H1 (cell line): ENCODE data around the gene MYBPC2. TPM values are rescaled to one million over a fixed set of nuclear protein-coding genes. Genes with fewer than 3 reads are reported as not detected.

Experiments
- CTCF ChIA-PET: fragments of 300-600 bp; sonication (Branson Sonifier 250); formaldehyde crosslinking; loops from one replicate; lab custom pipeline; 2021; ENCODE audit not compliant: partially characterized antibody; lab: Charles Lee
- POLR2A ChIA-PET: fragments of 300-600 bp; sonication (Branson Sonifier 250); formaldehyde crosslinking; loops from one replicate; lab custom pipeline; 2021; ENCODE audit warnings: inconsistent platforms; ENCODE audit not compliant: partially characterized antibody; lab: Charles Lee
- DNase-seq, 2 experiments: peaks; one replicate each; pipeline versions ENCODE4 v3.0.0 to v3.0.0-alpha.2; 2010 to 2022; ENCODE audit warnings: low spot score in 2 of 2, low read depth in 1 of 2, mixed read lengths in 1 of 2
- FAIRE-seq: peaks from 2 replicates; lab custom pipeline; 2011; peaks lifted over from hg19 to GRCh38; lab: Jason Lieb, UNC
- H2AFZ ChIP-seq: 2 replicates; pipeline ENCODE4 v1.8.1; 2012; ENCODE audit warnings: low read length, inconsistent platforms
- H2AK5ac ChIP-seq: 2 replicates; pipeline ENCODE4 v1.6.1; 2013; ENCODE audit warnings: low read depth, low read length
- H2BK120ac ChIP-seq: replicated peaks from 2 replicates; pipeline ENCODE3; 2013; ENCODE audit warnings: low read depth, low read length, inconsistent platforms
- H2BK12ac ChIP-seq: 2 replicates; pipeline ENCODE4 v1.6.1; 2013; ENCODE audit warnings: low read depth, low read length
- H2BK15ac ChIP-seq: 2 replicates; pipeline ENCODE4 v1.6.1; 2013; ENCODE audit warnings: low read length
- H2BK20ac ChIP-seq: 2 replicates; pipeline ENCODE4 v1.6.1; 2013; ENCODE audit warnings: low read length
- H2BK5ac ChIP-seq: 2 replicates; pipeline ENCODE4 v1.6.1; 2013; ENCODE audit warnings: low read depth, low read length
- H3K14ac ChIP-seq: 2 replicates; pipeline ENCODE4 v1.6.1; 2013; ENCODE audit warnings: inconsistent platforms; ENCODE audit not compliant: insufficient read length
- H3K18ac ChIP-seq: 2 replicates; pipeline ENCODE4 v1.6.1; 2013; ENCODE audit warnings: low read length; ENCODE audit errors: extremely low read depth
- H3K23ac ChIP-seq: 2 replicates; pipeline ENCODE4 v1.6.1; 2013; ENCODE audit warnings: inconsistent platforms; ENCODE audit not compliant: insufficient read length
- H3K23me2 ChIP-seq: 2 replicates; pipeline ENCODE4 v1.6.1; 2013; ENCODE audit warnings: low read depth, low read length
- H3K27ac ChIP-seq: 2 replicates; pipeline ENCODE4 v1.6.1; 2011; ENCODE audit warnings: low read depth, low read length, inconsistent platforms
- H3K27me3 ChIP-seq, 4 experiments: replicated peaks in 1 of 4; 1 replicate in 1 of 4; 2 replicates in 3 of 4; pipeline versions ENCODE4 v1.6.1 to v1.8.1; 2011 to 2013; ENCODE audit warnings: low read length in 3 of 4, mild to moderate bottlenecking in 3 of 4, inconsistent platforms in 2 of 4, mixed read lengths in 2 of 4, moderate library complexity in 1 of 4; ENCODE audit not compliant: control insufficient read depth in 3 of 4, insufficient read depth in 3 of 4; ENCODE audit errors: extremely low read depth in 1 of 4
- H3K36me3 ChIP-seq, 4 experiments: 2 replicates each; pipeline versions ENCODE4 v1.6.1 to v1.8.1; 2011 to 2013; ENCODE audit warnings: mild to moderate bottlenecking in 4 of 4, low read length in 3 of 4, moderate library complexity in 2 of 4, control low read depth in 1 of 4, inconsistent platforms in 1 of 4; ENCODE audit not compliant: insufficient read depth in 4 of 4, control insufficient read depth in 2 of 4
- H3K4ac ChIP-seq: replicated peaks from 2 replicates; pipeline ENCODE3; 2013; ENCODE audit warnings: low read length, low read depth, mixed read lengths, inconsistent platforms; ENCODE audit not compliant: insufficient read length
- H3K4me1 ChIP-seq, 4 experiments: replicated peaks in 1 of 4; 1 replicate in 1 of 4; 2 replicates in 3 of 4; pipeline versions ENCODE4 v1.6.1 to v1.8.1; 2011 to 2013; ENCODE audit warnings: low read length in 3 of 4, inconsistent platforms in 2 of 4, mixed read lengths in 1 of 4; ENCODE audit not compliant: insufficient read depth in 4 of 4, control insufficient read depth in 3 of 4
- H3K4me2 ChIP-seq, 2 experiments: 2 replicates each; pipeline versions ENCODE4 v1.6.1 to v1.8.1; 2011 to 2013; ENCODE audit warnings: low read depth in 2 of 2, low read length in 2 of 2, control low read depth in 1 of 2, inconsistent platforms in 1 of 2, mild to moderate bottlenecking in 1 of 2; ENCODE audit not compliant: insufficient read depth in 1 of 2
- H3K4me3 ChIP-seq, 4 experiments: fragments of 200-600, 300-600 bp in 1 of 4; sonication (generic), shearing (Covaris generic), sonication (Bioruptor Twin) in 1 of 4; 2 replicates each; pipeline versions ENCODE4 v1.5.1 to v1.8.1; 2011 to 2016; ENCODE audit warnings: low read length in 4 of 4, low read depth in 3 of 4, control low read depth in 2 of 4, inconsistent platforms in 2 of 4, mild to moderate bottlenecking in 2 of 4, mixed read lengths in 1 of 4, moderate library complexity in 1 of 4; ENCODE audit not compliant: insufficient read depth in 2 of 4; ENCODE audit errors: extremely low read depth in 1 of 4
- H3K56ac ChIP-seq: replicated peaks from 2 replicates; pipeline ENCODE3; 2013; ENCODE audit warnings: low read depth, mild to moderate bottlenecking, mixed read lengths, low read length, inconsistent platforms; ENCODE audit not compliant: insufficient read length
- H3K79me1 ChIP-seq: 2 replicates; pipeline ENCODE4 v1.6.1; 2013; ENCODE audit warnings: low read depth, low read length, control low read depth
- H3K79me2 ChIP-seq, 2 experiments: 2 replicates each; pipeline versions ENCODE4 v1.6.1 to v1.8.1; 2012 to 2013; ENCODE audit warnings: low read length in 2 of 2, mild to moderate bottlenecking in 2 of 2, inconsistent platforms in 1 of 2; ENCODE audit not compliant: insufficient read depth in 2 of 2, control insufficient read depth in 1 of 2
- H3K9ac ChIP-seq, 4 experiments: replicated peaks in 1 of 4; 1 replicate in 1 of 4; 2 replicates in 3 of 4; pipeline versions ENCODE4 v1.6.1 to v1.8.1; 2011 to 2013; ENCODE audit warnings: low read depth in 3 of 4, low read length in 3 of 4, control low read depth in 2 of 4, mild to moderate bottlenecking in 2 of 4, moderate library complexity in 2 of 4, inconsistent platforms in 1 of 4; ENCODE audit errors: extremely low read depth in 1 of 4
- H3K9me3 ChIP-seq, 2 experiments: 2 replicates each; pipeline versions ENCODE4 v1.6.1 to v1.8.1; 2012 to 2013; ENCODE audit warnings: mild to moderate bottlenecking in 2 of 2, moderate library complexity in 2 of 2, control low read depth in 1 of 2, inconsistent platforms in 1 of 2, low read depth in 1 of 2, low read length in 1 of 2, mixed read lengths in 1 of 2; ENCODE audit not compliant: insufficient read depth in 2 of 2
- H4K20me1 ChIP-seq, 2 experiments: replicated peaks in 1 of 2; 2 replicates each; pipeline versions ENCODE3 to v1.8.1; 2011 to 2013; ENCODE audit warnings: inconsistent platforms in 2 of 2, low read length in 2 of 2, mild to moderate bottlenecking in 1 of 2; ENCODE audit not compliant: insufficient read depth in 2 of 2, control insufficient read depth in 1 of 2
- H4K5ac ChIP-seq: 2 replicates; pipeline ENCODE4 v1.6.1; 2013; ENCODE audit warnings: low read length, low read depth, mixed read lengths, inconsistent platforms; ENCODE audit not compliant: insufficient read length
- H4K8ac ChIP-seq: 2 replicates; pipeline ENCODE4 v1.8.0; 2013; ENCODE audit warnings: mild to moderate bottlenecking, moderate library complexity, low read length, inconsistent platforms; ENCODE audit not compliant: insufficient read depth; ENCODE audit errors: extremely low read depth
- H4K91ac ChIP-seq: replicated peaks from 2 replicates; pipeline ENCODE3; 2013; ENCODE audit warnings: low read length, mixed read lengths, inconsistent platforms; ENCODE audit not compliant: insufficient read length
- EGR1 ChIP-seq: IDR thresholded peaks from 2 replicates; pipeline ENCODE4 v1.6.1; 2011; ENCODE audit warnings: low read depth, low read length, borderline replicate concordance
- HDAC2 ChIP-seq, 2 experiments: fragments of 300-600 bp in 1 of 2; sonication (generic) in 1 of 2; IDR thresholded peaks; 2 replicates each; pipeline ENCODE4 v1.6.1; 2011 to 2012; ENCODE audit warnings: low read depth in 2 of 2, low read length in 2 of 2, mild to moderate bottlenecking in 2 of 2, moderate library complexity in 2 of 2, borderline replicate concordance in 1 of 2, inconsistent platforms in 1 of 2
- MAFK ChIP-seq: IDR thresholded peaks from 2 replicates; pipeline ENCODE4 v1.6.1; 2012; ENCODE audit warnings: low read depth, mild to moderate bottlenecking, improper control_type of control experiment, low read length
- WGBS, 2 experiments: shearing (Covaris generic) in 1 of 2; methylation state at CpG; one replicate each; pipeline versions ENCODE4 v1.1.6 to v1.1.7; 2013 to 2015; ENCODE audit warnings: low lambda C conversion rate in 2 of 2, mixed read lengths in 2 of 2, inconsistent platforms in 1 of 2, low coverage in 1 of 2, missing lambda C conversion rate in 1 of 2; ENCODE audit not compliant: insufficient replicate concordance in 2 of 2, insufficient coverage in 1 of 2, insufficient read length in 1 of 2; ENCODE audit errors: extremely low coverage in 1 of 2, missing lambda C conversion rate in 1 of 2; 5-methylcytosine and 5-hydroxymethylcytosine counted together
- polyA plus RNA-seq, 7 experiments: library from polyadenylated mRNA; depleted of rRNA in 3 of 7; stranded (reverse) in 5 of 7; unstranded in 2 of 7; fragments of >200 nt in 5 of 7; fragments of 200-250 nt in 2 of 7; gene quantifications; 1 replicate in 5 of 7; 2 replicates in 1 of 7; 4 replicates in 1 of 7; pipeline versions ENCODE4 v1.2.1 to v1.2.3, GENCODE V29; 2011 to 2013; ENCODE audit warnings: missing spikeins in 2 of 7, mixed read lengths in 2 of 7
- total RNA-seq: library from RNA; stranded (reverse); fragmentation: NEBNext Ultra II Directional; extraction: Animal tissue kit (Norgen Biotek cat#: 25700); gene quantifications from 2 replicates; pipeline ENCODE4 v1.2.1, GENCODE V29; 2021

MYBPC2 gene
- total and polyA plus RNA-seq, 2 of the 8 experiments (the other 6 are each of a cell fraction or from before 2014, with no cell fraction given): 1.8 to 3.1 TPM

DNA sequence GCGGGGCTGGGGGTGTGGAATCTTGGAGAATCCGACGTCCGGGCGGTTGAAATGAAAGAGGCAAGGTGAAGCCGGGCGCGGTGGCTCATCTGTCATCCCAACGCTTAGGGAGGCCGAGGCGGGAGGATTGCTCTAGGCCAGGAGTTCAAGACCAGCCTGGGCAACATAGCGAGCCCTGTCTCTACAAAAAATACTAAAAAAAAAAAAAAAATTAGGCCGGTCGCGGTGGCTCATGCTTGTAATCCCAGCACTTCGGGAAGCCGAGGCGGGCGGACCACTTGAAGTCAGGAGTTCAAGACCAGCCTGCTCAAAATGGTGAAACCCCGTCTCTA lies 44.2 kb downstream of the MYBPC2 start:
- no peak overlapping the region for H2AK5ac ChIP-seq
- peak overlapping the region in 3 of 4 experiments; percentile 79 to 89 (median 84); a peak in 3 of 7 replicates for H3K9ac ChIP-seq
- H3K9me3 ChIP-seq: peaks cover 3 to 6% of the 10 kb centered on the region in 2 experiments; a peak in 3 of 4 replicates
- H4K20me1 ChIP-seq: peaks cover 6 to 8% of the 10 kb centered on the region in 2 experiments
- no peaks in the 10 kb centered on the region for H3K4me1 ChIP-seq
- H2BK120ac ChIP-seq: no peak overlapping the region
- H2BK15ac ChIP-seq: no peak overlapping the region
- H3K79me1 ChIP-seq: peaks cover 10% of the 10 kb centered on the region
- no peak overlapping the region for H2AFZ ChIP-seq
- no peak overlapping the region for H2BK12ac ChIP-seq
- no peak for DNase-seq
- WGBS, 2 experiments: 28% methylated on average over 20 of the region's 20 CpGs; no CpG with 5 or more reads in 1 of the 2 experiments
- no peak overlapping the region for H3K4ac ChIP-seq
- no peak for FAIRE-seq
- TF ChIP-seq EGR1 (peak; percentile 21; the same call in 1 of the 2 replicates), HDAC2 (IDR thresholded peaks at IDR 0.05; ENCODE audit: borderline replicate concordance in 1 of 2, low read depth in 2 of 2, low read length in 2 of 2) (peak in 1 of 2 experiments; percentile 90; a peak in 1 of 4 replicates), MAFK (no peak)
- H3K23ac ChIP-seq: no peak overlapping the region
- no peak overlapping the region for H4K91ac ChIP-seq
- H3K4me2 ChIP-seq: peak overlapping the region; percentile 59 to 69
- H3K56ac ChIP-seq: no peak overlapping the region
- H3K18ac ChIP-seq: no peak overlapping the region
- H4K8ac ChIP-seq: no peak overlapping the region
- H3K14ac ChIP-seq: no peak overlapping the region
- CTCF ChIA-PET: interaction anchor here (1.1 kb wide), 1 partner anchor 445 kb away, joined by 3 read pairs; no protein-coding TSS in a partner anchor
- POLR2A ChIA-PET: interaction anchor here (0.7 to 2.7 kb wide), 4 partner anchors 9 to 614 kb away, joined by 4 to 12 read pairs (median 6); no protein-coding TSS in a partner anchor
- H3K36me3 ChIP-seq: peaks cover 2 to 36% (median 10%) of the 10 kb centered on the region in 4 experiments; a peak in 5 of 8 replicates
- H4K5ac ChIP-seq: no peak overlapping the region
- peaks cover 2% of the 10 kb centered on the region; the same call in 1 of the 2 replicates for H3K23me2 ChIP-seq
- H3K79me2 ChIP-seq: peaks cover 4 to 16% of the 10 kb centered on the region in 2 experiments; a peak in 3 of 4 replicates
- no peaks in the 10 kb centered on the region; a peak in 1 of 7 replicates for H3K27me3 ChIP-seq
- H3K27ac ChIP-seq: no peak overlapping the region
- H2BK20ac ChIP-seq: no peak overlapping the region
- no peak overlapping the region for H2BK5ac ChIP-seq
- peak overlapping the region; percentile 79 to 92 (median 85) for H3K4me3 ChIP-seq
